Keratinocyte (primary cell): ENCODE data around the gene FAM221B. TPM values are rescaled to one million over a fixed set of nuclear protein-coding genes. Genes with fewer than 3 reads are reported as not detected.

Experiments used
- DNase-seq: peaks from one replicate; pipeline ENCODE4 v3.0.0-alpha.2; 2011; ENCODE audit warnings: low read depth, missing footprints, low spot score
- FAIRE-seq: peaks from 2 replicates; lab custom pipeline; 2011; peaks lifted over from hg19 to GRCh38; lab: Jason Lieb, UNC
- H2AFZ ChIP-seq: 2 replicates; pipeline ENCODE4 v1.6.0; 2012; ENCODE audit warnings: low read length, control low read depth, inconsistent platforms; ENCODE audit not compliant: control insufficient read depth
- H3K27ac ChIP-seq: 2 replicates; pipeline ENCODE4 v1.5.1; 2011; ENCODE audit warnings: low read length; ENCODE audit not compliant: control insufficient read depth, insufficient read depth
- H3K27me3 ChIP-seq: 3 replicates; pipeline ENCODE4 v1.6.0; 2011; ENCODE audit warnings: low read length; ENCODE audit not compliant: control insufficient read depth, insufficient read depth; ENCODE audit errors: extremely low read depth
- H3K36me3 ChIP-seq, 2 experiments: 2 replicates in 1 of 2; 3 replicates in 1 of 2; pipeline ENCODE4 v1.5.1; 2011; ENCODE audit warnings: low read length in 2 of 2, mild to moderate bottlenecking in 1 of 2; ENCODE audit not compliant: control insufficient read depth in 2 of 2, insufficient read depth in 2 of 2; ENCODE audit errors: extremely low read depth in 1 of 2
- H3K4me1 ChIP-seq: 3 replicates; pipeline ENCODE4 v1.5.1; 2011; ENCODE audit warnings: low read length; ENCODE audit not compliant: control insufficient read depth, insufficient read depth; ENCODE audit errors: extremely low read depth
- H3K4me2 ChIP-seq: 3 replicates; pipeline ENCODE4 v1.6.0; 2011; ENCODE audit warnings: low read depth, low read length; ENCODE audit not compliant: control insufficient read depth, insufficient read depth; ENCODE audit errors: extremely low read depth
- H3K4me3 ChIP-seq, 3 experiments: fragments of 200-600 bp in 1 of 3; sonication (generic) in 1 of 3; 2 replicates in 2 of 3; 3 replicates in 1 of 3; pipeline ENCODE4 v1.5.1; 2011 to 2016; ENCODE audit warnings: low read length in 3 of 3, mild to moderate bottlenecking in 3 of 3, control low read depth in 2 of 3, inconsistent platforms in 1 of 3, low read depth in 1 of 3, mixed read lengths in 1 of 3, mixed run types in 1 of 3, moderate library complexity in 1 of 3; ENCODE audit not compliant: control insufficient read depth in 2 of 3, insufficient read depth in 2 of 3; ENCODE audit errors: extremely low read depth in 1 of 3
- H3K79me2 ChIP-seq: 2 replicates; pipeline ENCODE4 v1.6.0; 2012; ENCODE audit warnings: low read length; ENCODE audit not compliant: control insufficient read depth, insufficient read depth
- H3K9ac ChIP-seq: 3 replicates; pipeline ENCODE4 v1.6.0; 2011; ENCODE audit warnings: low read length; ENCODE audit not compliant: control insufficient read depth, insufficient read depth; ENCODE audit errors: extremely low read depth
- H3K9me1 ChIP-seq: 3 replicates; pipeline ENCODE4 v1.6.0; 2011; ENCODE audit warnings: low read length; ENCODE audit not compliant: control insufficient read depth, insufficient read depth; ENCODE audit errors: extremely low read depth
- H3K9me3 ChIP-seq: 2 replicates; pipeline ENCODE4 v1.5.1; 2012; ENCODE audit warnings: low read depth, low read length; ENCODE audit not compliant: control insufficient read depth
- H4K20me1 ChIP-seq: 3 replicates; pipeline ENCODE4 v1.6.0; 2011; ENCODE audit warnings: low read length; ENCODE audit not compliant: control insufficient read depth, insufficient read depth; ENCODE audit errors: extremely low read depth
- CTCF ChIP-seq, 3 experiments: IDR thresholded peaks in 1 of 3; conservative IDR thresholded peaks in 1 of 3; optimal IDR thresholded peaks in 1 of 3; 2 replicates in 2 of 3; 3 replicates in 1 of 3; pipeline versions ENCODE3 to v1.5.1; 2011; ENCODE audit warnings: low read length in 3 of 3, mild to moderate bottlenecking in 3 of 3, moderate library complexity in 2 of 3, control low read depth in 1 of 3, inconsistent platforms in 1 of 3; ENCODE audit not compliant: insufficient read depth in 2 of 3; ENCODE audit errors: extremely low read depth in 1 of 3
- EZH2 ChIP-seq: IDR thresholded peaks from one replicate; pipeline ENCODE4 v1.6.1; 2012; ENCODE audit warnings: inconsistent platforms, mild to moderate bottlenecking, low read length, moderate library complexity
- dilution Hi-C: fragments of 300-500 bp; cut with MboI; formaldehyde crosslinking; loops from one replicate; pipeline ENCODE4 v1.7.0; 2020; ENCODE audit warnings: low sequenced_read_pairs; ENCODE audit not compliant: extremely low pct_ligation_motif_present
- polyA plus RNA-seq, 5 experiments: library from polyadenylated mRNA; depleted of rRNA in 3 of 5; stranded (reverse) in 3 of 5; stranded (forward) in 1 of 5; unstranded in 1 of 5; fragments of >200 nt; gene quantifications; 1 replicate in 1 of 5; 2 replicates in 3 of 5; 3 replicates in 1 of 5; pipeline versions ENCODE4 v1.2.1 to v1.2.3, GENCODE V29; 2011 to 2012; ENCODE audit warnings: missing spikeins in 2 of 5, low read depth in 1 of 5, low replicate concordance in 1 of 5

The FAM221B gene
- polyA plus RNA-seq, 1 donor (not counting 4 experiments of a cell fraction or from before 2014, with no cell fraction given), result not detected

- Histone ChIP-seq H3K4me3 (no peak overlapping the region), H3K4me1 (no peaks in the 10 kb centered on the region), H3K9ac (no peak overlapping the region), H3K79me2 (no peaks in the 10 kb centered on the region), H3K9me3 (no peaks in the 10 kb centered on the region), H3K4me2 (no peak overlapping the region), H3K27me3 (no peaks in the 10 kb centered on the region), H3K36me3 (no peaks in the 10 kb centered on the region), H3K9me1 (no peaks in the 10 kb centered on the region), H2AFZ (no peak overlapping the region), H3K27ac (no peak overlapping the region), H4K20me1 (no peaks in the 10 kb centered on the region)
- no peak for TF ChIP-seq CTCF (optimal IDR thresholded peaks at IDR 0.05 in 1 of 3, IDR thresholded peaks at IDR 0.05 in 1 of 3, conservative IDR thresholded peaks at IDR 0.05 in 1 of 3; ENCODE audit: extremely low read depth in 1 of 3, insufficient read depth in 2 of 3, low read length in 3 of 3)
- TF ChIP-seq EZH2, result no peak
- FAIRE-seq, result no peak
- dilution Hi-C loops, result no loop called here
- DNase-seq, result no peak
Measured at GRCh38 chr9:35835766-35836165, 7.2 kb upstream of the FAM221B start.

- dilution Hi-C loops, result no loop called here
- no peaks in the 10 kb centered on the region for H3K9me3 ChIP-seq
- H3K4me2 ChIP-seq, result no peak overlapping the region
- H3K4me1 ChIP-seq, result no peaks in the 10 kb centered on the region
- H3K79me2 ChIP-seq, result no peaks in the 10 kb centered on the region
- no peaks in the 10 kb centered on the region for H3K9me1 ChIP-seq
- no peak overlapping the region for H3K9ac ChIP-seq
- FAIRE-seq (peak; percentile 72), DNase-seq (no peak)
- no peaks in the 10 kb centered on the region for H4K20me1 ChIP-seq
- no peak overlapping the region for H3K4me3 ChIP-seq
- TF ChIP-seq CTCF (optimal IDR thresholded peaks at IDR 0.05 in 1 of 3, IDR thresholded peaks at IDR 0.05 in 1 of 3, conservative IDR thresholded peaks at IDR 0.05 in 1 of 3; ENCODE audit: extremely low read depth in 1 of 3, insufficient read depth in 2 of 3, low read length in 3 of 3), result peak; percentile 56 to 79 (median 69)
- TF ChIP-seq EZH2, result no peak
- H3K36me3 ChIP-seq, result no peaks in the 10 kb centered on the region
- H3K27me3 ChIP-seq, result no peaks in the 10 kb centered on the region
- no peak overlapping the region for H2AFZ ChIP-seq
- no peak overlapping the region for H3K27ac ChIP-seq
Measured at GRCh38 chr9:35835216-35835632, 6.7 kb upstream of the FAM221B start.
